HUES48 (cell line): ENCODE measurements around the gene SLCO2A1.

ENCODE experiments used
- H3K27ac ChIP-seq: one replicate; pipeline ENCODE4 v1.7.0; 2013; ENCODE audit warnings: low read depth, low read length, inconsistent platforms
- H3K27me3 ChIP-seq: 2 replicates; pipeline ENCODE4 v1.6.1; 2013; ENCODE audit warnings: mild to moderate bottlenecking, low read length; ENCODE audit not compliant: control insufficient read depth, insufficient read depth
- H3K36me3 ChIP-seq: 2 replicates; pipeline ENCODE4 v1.6.1; 2013; ENCODE audit warnings: low read length; ENCODE audit not compliant: control insufficient read depth, insufficient read depth
- H3K4me1 ChIP-seq: 2 replicates; pipeline ENCODE4 v1.6.1; 2013; ENCODE audit warnings: mild to moderate bottlenecking, low read length; ENCODE audit not compliant: control insufficient read depth, insufficient read depth
- H3K4me3 ChIP-seq: 2 replicates; pipeline ENCODE4 v1.5.1; 2013; ENCODE audit warnings: mild to moderate bottlenecking, low read depth, low read length
- H3K9ac ChIP-seq: 2 replicates; pipeline ENCODE4 v1.6.1; 2013; ENCODE audit warnings: mild to moderate bottlenecking, low read depth, low read length, moderate library complexity
- H3K9me3 ChIP-seq: 2 replicates; pipeline ENCODE4 v1.6.1; 2013; ENCODE audit warnings: low read length; ENCODE audit not compliant: control insufficient read depth, insufficient read depth

Gene SLCO2A1

DNA sequence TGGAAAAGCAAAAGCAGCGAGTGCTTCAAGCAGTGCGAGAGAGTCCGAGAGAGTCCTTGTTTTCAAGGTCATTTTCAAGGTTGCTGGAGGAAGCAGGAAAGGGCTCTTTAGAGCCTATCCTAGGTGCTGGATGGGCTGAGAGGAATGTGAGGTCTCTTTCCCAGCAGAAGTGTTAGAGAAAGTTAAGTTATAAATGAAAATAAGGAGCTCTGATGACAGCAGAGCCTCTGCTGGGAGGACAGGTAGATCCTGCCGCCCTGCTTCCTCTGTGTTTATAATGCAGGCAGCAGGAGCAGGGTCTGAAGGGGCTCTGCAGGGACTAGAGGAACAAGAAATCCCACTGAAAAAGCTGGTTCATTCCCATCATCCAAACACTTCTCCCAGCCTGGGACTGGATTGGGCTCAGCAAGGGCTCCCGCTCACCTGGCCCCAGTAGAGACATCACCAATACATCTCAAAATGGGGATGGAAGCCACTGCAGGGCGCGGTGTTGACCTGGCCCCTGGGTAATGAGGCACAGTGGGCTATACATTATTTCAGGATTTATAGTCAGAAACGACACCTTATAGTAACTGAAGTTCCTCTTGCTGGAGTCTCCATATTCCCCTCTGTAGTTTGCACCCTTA lies 92.6 kb downstream of the SLCO2A1 start:
- no peaks in the 10 kb centered on the region for H3K9me3 ChIP-seq
- peaks cover 4% of the 10 kb centered on the region for H3K4me1 ChIP-seq
- no peaks in the 10 kb centered on the region for H3K36me3 ChIP-seq
- no peaks in the 10 kb centered on the region for H3K27me3 ChIP-seq
- H3K27ac ChIP-seq = no peak overlapping the region
- H3K4me3 ChIP-seq = no peak overlapping the region
- no peak overlapping the region for H3K9ac ChIP-seq

DNA sequence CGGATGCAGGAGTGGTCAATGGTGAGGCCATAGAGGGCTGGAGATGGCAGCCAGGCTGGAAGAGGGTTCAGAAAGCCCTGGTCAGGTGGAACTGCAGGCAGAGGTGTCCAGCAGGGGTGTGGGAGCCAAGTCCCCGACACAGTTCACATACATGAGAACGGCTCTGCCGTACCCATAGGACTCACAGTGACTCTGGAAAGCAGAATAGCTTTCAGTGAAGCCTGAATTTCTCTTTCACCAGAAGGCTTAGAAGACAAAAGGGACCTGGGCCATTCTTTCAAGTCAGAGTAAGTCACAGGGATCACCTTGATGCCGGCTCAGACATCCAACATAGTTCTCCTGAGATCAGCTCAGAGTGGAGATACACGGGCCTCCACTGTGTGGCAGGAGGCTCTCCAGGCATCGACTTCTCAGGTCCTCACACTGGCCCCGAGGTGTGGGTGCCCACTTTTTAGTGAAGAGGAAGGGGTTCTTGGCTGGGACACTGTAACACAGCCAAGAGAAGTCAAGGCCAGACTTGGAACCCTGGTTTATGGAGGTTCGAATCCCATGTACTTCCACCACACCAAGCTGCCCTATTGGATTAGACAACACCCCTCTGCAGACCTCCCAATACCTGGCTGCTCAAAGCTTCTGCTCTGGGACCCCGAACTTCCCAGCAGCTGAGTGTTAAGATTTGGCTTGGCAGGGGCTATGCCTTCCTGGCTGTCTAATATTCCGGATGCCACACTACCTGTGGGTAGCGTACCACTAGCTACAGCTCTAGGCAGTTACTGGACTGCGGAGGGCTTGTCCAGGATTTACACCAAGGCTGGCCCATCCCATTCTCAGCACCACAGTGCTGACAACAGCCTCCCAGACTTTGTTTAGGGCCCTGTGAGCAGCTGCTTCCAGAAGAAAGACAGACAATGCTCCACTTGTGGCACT lies 93.6 kb downstream of the SLCO2A1 start:
- Histone ChIP-seq H3K9ac (no peak overlapping the region), H3K4me3 (no peak overlapping the region), H3K27ac (no peak overlapping the region), H3K9me3 (no peaks in the 10 kb centered on the region), H3K36me3 (no peaks in the 10 kb centered on the region), H3K4me1 (no peaks in the 10 kb centered on the region), H3K27me3 (no peaks in the 10 kb centered on the region)

DNA sequence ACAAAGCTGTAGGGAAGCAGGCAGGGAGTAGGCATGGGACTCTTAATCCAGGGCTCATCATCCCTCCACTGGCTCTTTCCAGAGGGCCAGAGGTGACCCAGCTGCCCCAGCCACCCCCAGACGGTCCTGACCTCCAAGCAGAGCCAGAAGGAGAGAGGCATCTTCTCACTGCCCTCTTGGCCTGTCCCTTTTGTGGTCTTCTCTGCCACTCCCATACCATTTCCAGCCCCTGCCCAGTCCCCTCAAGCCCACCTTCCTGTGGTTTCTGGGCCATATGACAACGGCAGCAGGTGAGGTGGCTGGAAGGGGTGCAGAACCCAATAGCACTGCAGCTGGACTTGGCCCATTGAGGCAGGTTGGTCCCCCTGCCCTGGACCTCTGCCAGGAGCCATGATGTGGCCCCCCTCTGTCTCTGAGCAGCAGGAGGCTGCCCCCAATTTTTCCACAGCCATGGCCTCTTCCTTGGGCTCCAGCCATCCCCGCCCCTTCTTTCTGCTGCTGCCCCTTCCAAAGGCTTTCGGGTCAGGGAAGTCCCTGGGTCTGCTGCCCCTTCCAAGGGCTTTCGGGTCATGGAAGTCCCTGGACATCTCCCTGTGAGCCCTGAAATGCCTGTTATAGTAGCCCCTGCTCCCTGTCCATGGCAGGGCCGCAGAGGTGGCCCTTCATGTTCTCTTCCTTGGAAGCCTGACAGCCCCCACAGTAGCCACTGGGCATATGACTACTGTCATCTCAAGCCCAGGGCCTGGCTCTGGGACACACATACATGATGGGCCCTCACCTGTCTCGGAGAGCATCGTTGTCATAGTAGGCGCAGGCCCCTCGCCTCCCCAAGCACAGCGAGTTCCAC lies 94.5 kb downstream of the SLCO2A1 start:
- H3K27ac ChIP-seq = no peak overlapping the region
- H3K4me1 ChIP-seq = no peaks in the 10 kb centered on the region
- H3K36me3 ChIP-seq = no peaks in the 10 kb centered on the region
- H3K4me3 ChIP-seq = no peak overlapping the region
- no peaks in the 10 kb centered on the region for H3K27me3 ChIP-seq
- H3K9me3 ChIP-seq = no peaks in the 10 kb centered on the region
- no peak overlapping the region for H3K9ac ChIP-seq

DNA sequence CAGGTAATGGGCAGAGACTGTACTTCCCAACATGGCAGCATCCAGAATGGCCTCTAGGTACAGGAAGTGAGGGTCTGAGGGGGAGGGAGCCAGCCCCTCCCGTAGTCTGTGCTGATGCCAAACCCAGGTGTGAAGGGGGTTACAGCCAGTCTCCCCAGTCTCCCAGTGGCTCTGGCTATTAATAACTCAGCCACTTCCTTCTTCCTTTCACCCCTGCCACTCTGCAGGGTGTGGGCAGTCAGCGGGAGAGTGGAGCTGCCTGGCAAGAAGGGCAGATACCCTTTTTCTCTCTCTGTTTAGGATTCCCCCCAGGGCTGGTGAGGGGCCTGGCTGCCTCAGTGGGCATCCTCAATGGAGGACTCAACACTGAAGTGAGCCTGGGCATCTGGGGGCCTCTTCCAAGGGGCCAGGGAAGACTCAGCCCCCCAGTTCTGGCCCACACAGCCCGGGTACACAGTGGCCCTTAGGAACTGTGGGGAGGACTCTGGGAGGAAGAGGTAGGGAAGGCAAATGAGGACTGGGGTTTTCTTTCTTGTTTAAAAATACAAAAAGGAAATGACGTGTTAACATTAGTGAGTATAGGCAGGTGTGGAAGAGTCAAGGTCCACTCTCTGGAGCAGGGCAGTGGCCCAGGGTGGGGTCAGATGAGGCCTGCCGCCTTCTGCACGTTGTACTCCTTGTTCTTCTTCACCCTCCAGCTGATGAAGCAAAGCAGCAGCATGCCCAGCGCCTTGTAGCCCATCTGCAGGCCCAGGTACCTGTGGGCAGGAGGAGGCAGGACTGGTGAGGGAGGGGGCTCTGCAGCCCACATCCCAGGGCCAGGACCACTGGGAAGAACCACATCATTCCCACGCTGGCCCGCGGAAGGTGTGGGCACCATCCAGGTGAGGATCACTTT lies 95.4 kb downstream of the SLCO2A1 start:
- no peak overlapping the region for H3K4me3 ChIP-seq
- H3K9me3 ChIP-seq = no peaks in the 10 kb centered on the region
- no peak overlapping the region for H3K27ac ChIP-seq
- no peak overlapping the region for H3K9ac ChIP-seq
- H3K4me1 ChIP-seq = no peaks in the 10 kb centered on the region
- no peaks in the 10 kb centered on the region for H3K27me3 ChIP-seq
- H3K36me3 ChIP-seq = no peaks in the 10 kb centered on the region

DNA sequence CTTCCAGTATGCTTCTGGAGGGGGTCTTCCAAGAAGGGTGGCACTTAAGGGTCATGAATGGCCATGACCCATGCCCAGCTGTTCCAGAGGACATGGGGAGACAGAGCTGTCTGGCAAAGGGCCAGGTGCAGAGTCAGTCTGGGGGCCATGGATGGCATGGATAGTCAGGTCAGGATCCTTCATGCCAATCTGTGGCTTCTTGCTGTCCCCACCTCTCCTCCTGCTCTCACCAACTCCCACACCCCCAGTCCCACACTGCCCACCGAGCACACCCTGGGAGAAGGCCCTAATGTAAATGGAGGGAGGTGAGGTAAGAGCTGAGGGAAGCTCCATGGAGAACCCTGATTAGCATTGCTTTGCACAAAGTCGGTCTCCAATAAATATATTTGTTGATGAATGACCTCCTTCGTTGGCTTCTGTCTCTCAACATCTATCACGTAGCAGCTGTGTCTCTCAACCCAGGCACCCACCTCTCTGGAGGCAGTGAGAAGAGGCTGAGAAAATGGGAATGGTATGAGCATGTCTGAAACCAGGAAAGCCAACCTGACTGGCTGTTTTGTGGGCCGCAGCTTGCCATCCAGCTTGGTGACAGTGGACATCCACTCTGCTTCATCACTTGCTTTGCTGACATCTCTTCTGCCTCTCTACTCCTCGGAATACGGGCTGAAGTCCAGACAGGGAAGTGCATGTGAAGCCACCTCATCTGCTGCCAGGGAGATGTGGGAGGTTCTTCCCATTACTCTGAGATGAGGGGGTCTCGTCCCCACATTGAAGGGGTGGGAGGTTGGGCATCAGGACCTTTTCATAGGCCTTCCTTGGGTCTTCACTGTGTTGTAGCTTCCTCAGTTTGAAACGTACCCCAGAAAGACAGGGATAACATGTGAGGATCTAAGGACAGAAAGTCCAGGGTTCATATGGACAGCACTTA lies 96.4 kb downstream of the SLCO2A1 start:
- peaks cover 4% of the 10 kb centered on the region for H3K27me3 ChIP-seq

DNA sequence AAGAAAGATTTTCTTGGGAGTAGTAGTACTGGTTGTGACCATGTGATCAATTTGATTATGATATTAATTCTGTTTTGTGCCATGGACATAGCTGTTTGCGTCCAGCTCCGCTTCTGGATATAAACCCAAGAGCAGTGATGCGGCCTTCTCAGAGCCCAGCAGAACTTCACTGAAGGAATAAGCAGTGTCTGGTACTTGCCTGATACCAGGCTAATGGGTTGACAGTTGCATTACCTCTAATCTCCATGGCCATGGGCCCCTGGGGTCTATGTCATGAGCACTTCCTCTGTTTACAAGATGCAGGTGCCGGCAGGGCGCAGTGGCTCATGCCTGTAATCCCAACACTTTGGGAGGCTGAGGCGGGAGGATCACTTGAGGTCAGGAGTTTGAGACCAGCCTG lies 97.7 kb downstream of the SLCO2A1 start:
- no peak overlapping the region for H3K9ac ChIP-seq
- H3K9me3 ChIP-seq = no peaks in the 10 kb centered on the region
- H3K36me3 ChIP-seq = no peaks in the 10 kb centered on the region
- no peak overlapping the region for H3K27ac ChIP-seq
- peaks cover 12% of the 10 kb centered on the region for H3K27me3 ChIP-seq
- no peak overlapping the region for H3K4me3 ChIP-seq
- H3K4me1 ChIP-seq = peaks cover 7% of the 10 kb centered on the region

More for the DNA sequence above, 96.4 kb downstream of the SLCO2A1 start:
- H3K27ac ChIP-seq = no peak overlapping the region
- no peak overlapping the region for H3K9ac ChIP-seq
- H3K4me1 ChIP-seq = no peaks in the 10 kb centered on the region
- no peaks in the 10 kb centered on the region for H3K36me3 ChIP-seq
- no peaks in the 10 kb centered on the region for H3K9me3 ChIP-seq
- H3K4me3 ChIP-seq = no peak overlapping the region

DNA sequence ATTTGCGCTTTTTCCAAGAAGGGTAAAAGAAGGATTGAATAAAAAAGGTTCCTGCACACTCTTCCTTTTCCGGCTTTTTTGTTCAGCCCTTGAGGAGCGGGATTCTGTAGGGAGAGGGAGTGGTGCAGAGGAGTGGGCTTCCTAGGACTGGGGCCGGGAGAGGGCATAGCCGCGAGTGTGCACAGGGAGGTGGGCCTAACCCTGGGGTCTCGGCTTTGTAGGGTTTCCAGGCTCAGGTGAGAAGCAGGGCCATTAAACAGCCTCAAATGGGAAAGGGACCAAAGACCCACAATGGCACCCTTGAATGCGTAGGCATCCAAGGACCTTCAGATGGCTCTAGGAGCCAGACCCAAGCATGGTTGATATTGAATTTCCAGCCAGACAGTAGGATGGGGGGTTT lies 98.6 kb downstream of the SLCO2A1 start:
- Histone ChIP-seq H3K9me3 (no peaks in the 10 kb centered on the region), H3K27me3 (peaks cover 12% of the 10 kb centered on the region)

DNA sequence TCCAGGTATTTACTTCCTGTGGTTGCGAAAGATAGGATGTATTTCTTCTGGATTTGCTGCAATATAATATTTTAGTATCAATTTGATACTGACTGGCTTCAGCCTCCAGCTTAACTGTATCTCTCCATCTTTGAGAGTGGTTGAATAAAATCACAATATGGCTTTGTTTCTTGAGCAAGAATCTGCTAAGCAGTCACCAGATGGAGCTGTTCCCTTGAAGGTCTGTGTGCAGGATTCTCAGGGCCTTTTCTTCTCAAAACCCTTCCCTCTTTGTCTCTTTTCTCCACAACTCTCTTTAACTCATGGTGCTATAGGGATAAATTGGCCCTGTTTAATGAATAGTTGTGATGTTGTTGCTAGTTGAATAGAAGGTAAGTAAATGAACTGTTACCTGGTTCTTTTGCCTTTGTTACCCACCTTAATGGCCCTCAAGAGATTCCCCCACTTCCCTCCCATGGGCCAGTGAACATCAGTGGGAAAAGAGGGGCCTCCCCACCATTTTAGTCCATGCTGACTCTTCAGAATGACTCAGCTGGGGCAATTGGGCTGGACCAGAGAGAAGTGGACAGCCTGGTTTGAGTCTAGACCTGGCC lies 99.3 kb downstream of the SLCO2A1 start:
- Histone ChIP-seq H3K4me3 (no peak overlapping the region), H3K4me1 (peaks cover 14% of the 10 kb centered on the region), H3K9me3 (no peaks in the 10 kb centered on the region), H3K36me3 (no peaks in the 10 kb centered on the region), H3K9ac (no peak overlapping the region), H3K27ac (no peak overlapping the region), H3K27me3 (peaks cover 12% of the 10 kb centered on the region)

More for the DNA sequence above, 98.6 kb downstream of the SLCO2A1 start:
- H3K36me3 ChIP-seq = no peaks in the 10 kb centered on the region
- H3K27ac ChIP-seq = no peak overlapping the region
- no peak overlapping the region for H3K4me3 ChIP-seq
- H3K4me1 ChIP-seq = peaks cover 14% of the 10 kb centered on the region
- no peak overlapping the region for H3K9ac ChIP-seq

DNA sequence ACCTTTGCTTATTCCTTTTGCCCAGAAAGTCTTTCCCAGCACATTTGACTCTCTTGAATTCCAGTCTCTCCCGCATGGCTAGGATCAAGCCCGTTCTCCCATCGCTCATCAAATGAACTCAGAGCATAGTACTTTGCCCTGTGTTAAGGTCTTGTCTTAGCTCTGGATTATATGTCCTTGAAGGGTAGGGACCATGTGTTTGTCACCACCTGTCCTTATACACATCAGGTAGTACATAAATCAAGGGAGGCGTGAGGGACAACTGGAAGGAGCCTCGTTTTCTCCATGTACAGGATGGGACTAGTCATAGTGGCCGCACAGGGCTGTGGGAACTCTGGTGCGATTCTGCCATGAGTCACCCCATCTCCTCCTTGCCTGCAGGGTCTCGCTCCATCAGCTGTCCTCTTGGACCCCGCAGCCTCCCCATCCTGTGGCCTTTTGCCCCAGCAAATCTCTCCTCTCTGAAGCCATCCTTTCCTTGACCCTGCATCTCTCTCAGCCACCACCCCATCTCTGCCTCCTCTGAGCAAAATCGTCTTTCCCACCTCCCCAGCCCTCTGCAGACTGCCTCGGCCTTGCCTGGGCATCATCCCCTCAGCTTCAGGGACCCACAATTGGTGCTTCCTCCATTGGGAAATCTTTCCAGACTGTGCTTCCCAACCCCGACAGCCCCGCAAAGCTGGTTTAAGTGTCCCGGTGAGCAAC lies 100.7 kb downstream of the SLCO2A1 start:
- H3K4me1 ChIP-seq = peaks cover 14% of the 10 kb centered on the region
- no peaks in the 10 kb centered on the region for H3K36me3 ChIP-seq
- no peaks in the 10 kb centered on the region for H3K9me3 ChIP-seq

More for the DNA sequence above, 100.7 kb downstream of the SLCO2A1 start:
- Histone ChIP-seq H3K27me3 (peaks cover 12% of the 10 kb centered on the region), H3K9ac (no peak overlapping the region), H3K4me3 (no peak overlapping the region), H3K27ac (no peak overlapping the region)
